Ishikawa (cell line): ENCODE results near the gene ZNF672.

Experiments
- CEBPB ChIP-seq: IDR thresholded peaks from 2 replicates; pipeline ENCODE4 v1.6.1; 2012
- EP300 ChIP-seq: IDR thresholded peaks from 2 replicates; pipeline ENCODE4 v1.6.1; 2012; ENCODE audit warnings: borderline replicate concordance
- MAX ChIP-seq: IDR thresholded peaks from 2 replicates; pipeline ENCODE4 v1.6.1; 2012
- RAD21 ChIP-seq: IDR thresholded peaks from 2 replicates; pipeline ENCODE4 v1.6.1; 2012; ENCODE audit warnings: low read depth
- TCF12 ChIP-seq: IDR thresholded peaks from 2 replicates; pipeline ENCODE4 v1.6.1; 2012; ENCODE audit warnings: low read depth
- YY1 ChIP-seq: IDR thresholded peaks from 2 replicates; pipeline ENCODE4 v1.6.1; 2012; ENCODE audit warnings: low read depth
- ZBTB7A ChIP-seq: IDR thresholded peaks from 2 replicates; pipeline ENCODE4 v1.6.1; 2012; ENCODE audit warnings: low read depth

GRCh38 chr1:248897412-248898337 lies 59.7 kb downstream of the ZNF672 start:
- no peak for TF ChIP-seq TCF12
- TF ChIP-seq YY1: no peak
- TF ChIP-seq EP300: no peak
- no peak for TF ChIP-seq ZBTB7A
- TF ChIP-seq CEBPB: no peak
- TF ChIP-seq RAD21: no peak
- TF ChIP-seq MAX: no peak
